IPS-NIHi7 (cell line): Measurements from ENCODE around the gene USP9Y.
"Not testable (repeated sequence)": the region's sequence is repeated elsewhere in the genome, so short reads cannot be mapped to it uniquely, and the experiment has no call there.

Source experiments
- DNase-seq: peaks from one replicate; pipeline ENCODE4 v3.0.0; 2012; ENCODE audit warnings: mixed read lengths; ENCODE audit errors: extremely low spot score

USP9Y gene, protein sequence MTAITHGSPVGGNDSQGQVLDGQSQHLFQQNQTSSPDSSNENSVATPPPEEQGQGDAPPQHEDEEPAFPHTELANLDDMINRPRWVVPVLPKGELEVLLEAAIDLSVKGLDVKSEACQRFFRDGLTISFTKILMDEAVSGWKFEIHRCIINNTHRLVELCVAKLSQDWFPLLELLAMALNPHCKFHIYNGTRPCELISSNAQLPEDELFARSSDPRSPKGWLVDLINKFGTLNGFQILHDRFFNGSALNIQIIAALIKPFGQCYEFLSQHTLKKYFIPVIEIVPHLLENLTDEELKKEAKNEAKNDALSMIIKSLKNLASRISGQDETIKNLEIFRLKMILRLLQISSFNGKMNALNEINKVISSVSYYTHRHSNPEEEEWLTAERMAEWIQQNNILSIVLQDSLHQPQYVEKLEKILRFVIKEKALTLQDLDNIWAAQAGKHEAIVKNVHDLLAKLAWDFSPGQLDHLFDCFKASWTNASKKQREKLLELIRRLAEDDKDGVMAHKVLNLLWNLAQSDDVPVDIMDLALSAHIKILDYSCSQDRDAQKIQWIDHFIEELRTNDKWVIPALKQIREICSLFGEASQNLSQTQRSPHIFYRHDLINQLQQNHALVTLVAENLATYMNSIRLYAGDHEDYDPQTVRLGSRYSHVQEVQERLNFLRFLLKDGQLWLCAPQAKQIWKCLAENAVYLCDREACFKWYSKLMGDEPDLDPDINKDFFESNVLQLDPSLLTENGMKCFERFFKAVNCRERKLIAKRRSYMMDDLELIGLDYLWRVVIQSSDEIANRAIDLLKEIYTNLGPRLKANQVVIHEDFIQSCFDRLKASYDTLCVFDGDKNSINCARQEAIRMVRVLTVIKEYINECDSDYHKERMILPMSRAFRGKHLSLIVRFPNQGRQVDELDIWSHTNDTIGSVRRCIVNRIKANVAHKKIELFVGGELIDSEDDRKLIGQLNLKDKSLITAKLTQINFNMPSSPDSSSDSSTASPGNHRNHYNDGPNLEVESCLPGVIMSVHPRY (N-terminal part only)

DNA sequence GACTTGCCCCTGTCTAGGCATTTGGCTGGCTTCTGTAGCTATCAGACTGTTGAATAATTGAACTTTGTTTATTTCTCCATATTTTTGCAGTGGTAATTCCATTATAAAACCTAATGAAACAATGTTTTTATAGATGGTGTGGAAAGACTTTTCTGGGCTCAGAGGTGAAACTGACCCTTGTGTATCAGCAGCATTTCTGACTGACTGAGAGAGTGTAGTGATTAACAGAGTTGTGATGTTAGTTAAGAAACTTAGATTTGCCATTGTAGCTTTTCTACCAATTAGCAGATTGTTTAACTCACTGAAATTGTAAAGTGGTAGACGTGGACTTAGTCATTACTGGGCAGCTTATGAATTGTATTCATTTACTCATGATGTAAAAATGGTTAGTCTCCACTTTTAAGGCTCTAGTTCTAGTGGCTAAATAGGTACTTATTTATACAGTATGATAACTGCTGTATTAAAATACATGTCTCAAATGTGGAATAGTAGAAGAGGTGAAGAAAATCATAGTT is at the start of gene USP9Y:
USP9Y (plus strand) TSS at position 51 of the 515 bp plus-strand sequence. CDS start 8,217 bp downstream, outside the sequence.
- DNase-seq = no peak

DNA sequence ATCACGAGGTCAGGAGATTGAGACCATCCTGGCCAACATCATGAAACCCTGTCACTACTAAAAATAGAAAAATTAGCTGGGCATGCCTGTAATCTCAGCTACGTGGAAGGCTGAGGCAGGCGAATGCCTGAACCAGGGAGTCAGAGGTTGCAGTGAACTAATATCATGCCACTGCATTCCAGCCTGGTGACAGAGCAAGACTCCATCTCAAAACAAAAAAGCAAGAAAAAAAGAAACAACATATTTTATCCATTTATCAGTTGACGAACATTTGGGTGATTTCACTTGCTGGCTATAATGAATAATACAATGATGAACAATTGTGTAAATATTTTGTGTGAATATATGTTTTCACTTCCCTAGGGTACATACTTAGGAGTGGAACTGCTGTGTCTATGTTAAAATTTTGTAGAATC is 49.4 kb upstream of the USP9Y start:
- DNase-seq = no peak

DNA sequence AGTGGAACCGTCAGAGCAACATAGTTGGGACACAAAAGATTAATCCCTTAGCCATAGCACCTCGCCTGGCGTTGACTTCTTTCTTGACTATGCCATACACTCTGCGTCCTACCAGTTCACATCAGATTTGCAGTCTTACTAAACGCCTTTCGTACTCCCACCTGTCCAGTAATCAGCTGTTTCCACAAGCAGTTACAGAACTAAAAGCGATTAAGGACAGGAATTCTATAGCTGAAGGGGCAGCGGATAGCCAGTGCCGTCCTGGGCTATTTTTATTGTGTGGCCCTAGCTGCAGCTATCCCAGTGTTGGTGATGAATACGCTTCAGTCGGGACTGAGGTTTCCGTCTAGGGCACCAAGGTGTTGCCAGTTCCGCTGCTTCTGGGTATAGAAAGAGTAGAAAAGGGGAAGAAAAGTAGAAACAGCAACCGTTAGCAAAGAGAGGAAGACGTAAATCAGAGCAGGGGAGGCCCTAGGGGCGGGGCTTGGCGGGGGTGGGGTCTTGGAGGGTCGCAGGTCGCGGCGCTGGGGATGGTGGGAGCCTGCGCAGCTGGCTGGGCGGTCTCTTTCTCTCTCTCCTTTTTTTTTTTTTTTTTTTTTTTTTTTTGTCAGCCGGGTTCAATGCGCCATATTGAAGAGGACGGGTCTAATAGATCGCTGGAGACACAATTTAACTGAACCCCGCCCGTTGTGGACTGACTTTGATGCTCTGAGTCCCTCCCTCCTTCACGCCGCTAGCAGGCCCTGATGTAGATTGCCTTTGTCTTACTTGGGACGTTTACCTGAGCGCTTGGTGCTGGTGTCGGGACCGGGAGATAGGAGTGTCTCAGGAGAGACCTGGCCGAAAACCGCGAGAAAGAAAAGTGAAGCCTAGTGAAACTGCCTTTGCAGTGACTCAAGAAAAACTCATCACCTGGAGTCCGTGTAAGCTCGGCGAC is 39.0 kb upstream of the USP9Y start:
- no peak for DNase-seq

DNA sequence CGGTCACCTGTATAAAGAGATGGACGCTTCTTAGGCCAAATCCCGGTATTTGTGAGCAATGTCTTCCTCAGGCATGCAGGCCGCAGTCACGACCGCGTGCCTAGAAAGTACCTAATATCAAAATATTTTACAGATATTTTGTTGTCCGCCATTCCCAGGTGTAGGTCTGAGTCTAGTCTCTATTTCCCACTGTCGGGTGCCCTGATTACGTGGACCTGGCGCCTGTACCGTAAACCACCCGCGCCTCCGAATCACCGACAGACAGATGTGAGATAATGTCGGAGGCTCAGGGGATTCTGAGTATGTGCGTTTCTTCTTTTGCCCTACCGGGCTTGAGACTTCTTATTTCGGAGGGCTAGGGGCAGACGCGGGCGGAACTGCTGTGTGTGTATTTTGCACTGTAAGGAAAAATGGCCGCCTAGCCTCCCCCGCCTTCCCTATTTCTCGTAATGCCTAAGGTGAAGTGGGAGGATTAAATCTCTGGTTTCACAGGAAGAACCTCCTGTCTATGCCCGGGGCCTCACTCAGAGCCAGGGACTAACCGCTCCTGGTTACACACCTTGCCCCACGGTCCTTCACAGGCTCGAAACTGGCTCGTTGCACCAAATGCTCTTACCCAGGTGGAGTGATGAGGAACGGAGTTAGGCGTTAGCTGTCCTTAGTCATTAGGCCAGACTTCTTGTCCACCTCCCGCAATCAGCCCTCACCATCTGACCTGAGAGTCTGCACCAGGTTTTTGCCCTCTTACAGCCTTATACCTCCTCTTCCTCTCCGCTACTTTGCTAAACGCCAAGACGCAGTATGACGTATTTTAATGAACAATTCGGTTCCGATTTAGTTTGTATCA is 38.1 kb upstream of the USP9Y start:
- no peak for DNase-seq

DNA sequence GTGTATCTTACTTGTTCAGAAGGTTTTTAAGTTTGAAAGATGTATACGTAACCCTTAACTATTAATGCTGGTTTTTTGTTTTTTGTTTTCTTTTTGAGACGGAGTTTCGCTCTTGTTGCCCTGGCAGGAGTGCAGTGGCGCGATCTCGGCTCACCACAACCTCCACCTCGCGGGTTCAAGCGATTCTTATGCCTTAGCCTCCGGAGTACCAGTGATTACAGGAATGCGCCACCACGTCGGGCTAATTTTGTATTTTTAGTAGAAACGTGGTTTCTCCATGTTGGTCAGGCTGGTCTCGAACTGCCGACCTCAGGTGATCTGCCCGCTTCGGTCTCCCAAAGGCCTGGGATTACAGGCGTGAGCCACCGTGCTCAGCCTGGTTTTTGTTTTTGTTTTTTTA is 37.2 kb upstream of the USP9Y start:
- DNase-seq = not testable (repeated sequence)

DNA sequence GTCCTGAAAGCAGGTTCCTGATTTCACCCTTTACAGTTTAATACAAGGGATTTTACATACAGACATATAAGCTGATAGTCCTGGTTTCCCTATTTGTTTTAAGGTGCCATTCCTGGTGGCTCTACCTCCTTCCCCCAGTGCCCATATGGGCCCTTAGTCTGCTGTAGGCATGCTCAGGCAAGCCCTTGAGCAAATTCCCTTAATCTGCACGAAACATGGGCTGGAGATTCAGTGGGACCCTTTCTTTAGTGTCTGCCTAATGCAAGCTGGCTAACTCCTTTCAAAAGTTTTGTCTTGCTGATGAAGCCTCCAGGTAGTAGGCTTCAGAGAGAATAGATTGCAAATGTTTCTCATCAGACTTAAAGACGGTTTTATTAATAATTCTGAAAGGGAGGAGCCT is 22.9 kb upstream of the USP9Y start:
- no peak for DNase-seq

DNA sequence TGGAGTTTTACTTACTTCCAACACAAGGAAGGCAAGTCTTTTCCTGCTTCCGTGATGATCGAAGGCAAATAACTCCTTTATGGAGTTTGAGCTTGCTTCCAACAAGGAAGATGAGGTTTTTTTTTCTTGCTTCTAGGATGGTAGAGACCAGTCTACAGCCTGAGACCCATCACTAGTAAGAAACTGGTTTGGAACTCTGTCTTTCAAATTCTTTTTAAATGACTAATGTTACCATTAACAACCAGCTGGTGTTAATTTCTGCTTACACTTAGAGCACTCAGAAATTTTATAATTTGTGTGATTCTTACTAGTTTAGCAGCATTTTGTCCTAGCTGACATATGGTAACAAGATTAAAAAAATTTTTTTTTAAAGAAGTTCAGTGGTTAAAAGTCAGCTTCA is 19.5 kb upstream of the USP9Y start:
- no peak for DNase-seq

DNA sequence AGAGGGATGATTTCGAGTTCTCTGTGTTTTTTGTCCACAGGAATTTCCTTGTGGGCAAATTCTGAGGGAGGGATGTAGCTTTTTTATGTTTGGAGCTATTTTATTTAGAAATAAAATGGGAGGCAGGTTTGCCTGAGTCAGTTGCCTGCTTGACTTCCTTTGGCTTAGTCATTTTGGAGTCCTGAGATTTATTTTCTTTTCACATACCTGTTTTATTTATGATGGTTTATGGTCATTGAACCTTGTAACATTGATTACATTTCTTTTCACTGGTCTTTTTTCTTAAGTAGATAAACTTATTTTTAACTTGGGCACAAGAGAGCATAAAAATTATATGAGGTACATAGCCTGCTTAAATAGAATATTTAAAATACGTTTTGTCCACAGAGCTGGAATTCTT is 12.7 kb upstream of the USP9Y start:
- DNase-seq = no peak

DNA sequence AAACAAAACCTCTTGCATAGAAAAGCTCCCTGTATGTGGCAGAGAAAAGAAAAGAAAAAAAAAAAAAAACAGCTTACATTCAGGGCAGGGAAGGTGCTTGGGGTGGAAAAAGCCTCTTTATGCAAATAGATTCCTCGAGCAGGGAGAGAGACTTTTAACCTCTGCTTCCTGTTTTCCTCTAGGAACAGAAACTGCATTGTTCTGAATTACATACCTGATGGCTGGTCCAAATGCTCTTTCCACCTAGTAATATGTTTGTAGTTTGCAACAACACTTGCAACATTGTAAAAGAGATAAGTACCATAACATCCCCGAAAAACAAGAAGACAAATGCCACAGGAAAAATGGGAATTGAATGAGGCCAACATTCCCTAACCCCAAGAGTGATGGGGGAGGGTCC is 944 bp upstream of the USP9Y start:
- DNase-seq = no peak

DNA sequence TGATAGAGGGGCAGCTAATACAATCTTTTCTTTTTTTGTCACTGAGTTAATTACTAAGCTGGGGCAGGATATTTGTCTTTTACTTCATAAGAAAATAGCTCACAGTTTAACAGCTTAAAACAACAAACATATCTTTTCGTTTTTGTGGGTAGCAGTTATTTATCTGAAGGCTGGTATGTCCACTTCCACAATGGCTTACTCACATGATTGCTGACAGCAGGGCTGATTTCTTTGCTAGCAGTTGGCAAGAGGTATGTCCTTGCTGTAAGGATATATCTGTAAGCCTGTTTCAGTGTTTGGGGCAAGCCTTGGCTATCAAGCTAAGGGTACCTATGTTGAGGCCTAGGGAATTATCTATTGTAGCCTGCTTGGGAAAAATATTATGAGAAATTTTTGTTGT is 1.1 kb downstream of the USP9Y start:
- DNase-seq = no peak

DNA sequence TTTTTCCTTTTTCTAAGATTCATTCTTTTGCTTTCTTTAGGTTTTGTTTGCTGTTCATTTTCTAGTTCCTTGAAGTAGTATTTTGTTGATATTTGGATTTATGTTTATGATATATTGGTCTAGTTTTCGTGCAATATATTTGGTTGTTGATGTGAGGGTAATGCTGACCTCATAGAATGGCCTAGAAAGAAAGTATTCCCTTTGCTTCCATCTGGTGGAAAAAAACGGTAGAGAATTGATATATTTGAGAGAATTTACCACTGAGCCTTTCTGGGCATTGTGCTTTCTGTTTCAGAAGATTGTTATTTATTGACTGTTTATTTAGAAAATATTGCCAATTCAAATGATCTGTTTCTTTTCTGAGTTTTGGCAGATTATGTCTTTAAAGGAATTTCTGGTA is 9.4 kb downstream of the USP9Y start:
- DNase-seq = no peak

DNA sequence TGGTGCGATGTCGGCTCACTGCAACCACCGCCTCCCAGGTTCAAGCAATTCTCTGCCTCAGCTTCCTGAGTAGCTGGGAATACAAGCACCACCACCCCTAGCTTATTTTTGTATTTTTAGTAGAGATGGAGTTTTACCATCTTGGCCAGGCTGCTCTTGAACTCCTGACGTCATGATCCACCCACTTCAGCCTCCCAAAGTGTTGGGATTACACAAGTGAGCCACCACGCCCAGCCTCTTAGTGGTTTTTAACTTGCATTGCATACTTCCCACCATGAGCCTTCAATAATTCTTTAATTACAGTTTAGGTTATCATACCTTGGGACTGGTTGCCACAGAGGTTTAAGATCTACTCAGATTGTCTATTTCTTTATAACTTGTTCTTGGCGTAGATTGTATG is 14.3 kb downstream of the USP9Y start:
- DNase-seq = no peak

DNA sequence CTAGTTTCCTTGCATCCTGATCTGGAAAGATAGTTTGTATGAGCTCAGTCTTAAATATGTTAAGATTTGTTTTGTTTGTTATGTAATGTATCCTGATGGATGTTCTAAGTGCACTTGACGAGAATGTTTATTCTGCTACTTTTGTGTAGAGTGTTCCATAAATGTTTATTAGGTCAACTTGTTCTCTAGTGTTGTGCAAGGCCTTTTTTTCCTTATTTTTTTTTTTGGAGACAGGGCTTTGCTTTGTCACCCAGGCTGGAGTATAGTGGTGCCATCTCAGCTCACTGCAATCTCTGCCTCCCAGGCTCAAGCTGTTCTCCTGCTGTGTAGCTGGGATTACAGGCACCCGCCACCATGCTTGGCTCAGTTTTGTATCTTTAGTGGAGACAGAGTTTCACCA is 28.7 kb downstream of the USP9Y start:
- DNase-seq = no peak

DNA sequence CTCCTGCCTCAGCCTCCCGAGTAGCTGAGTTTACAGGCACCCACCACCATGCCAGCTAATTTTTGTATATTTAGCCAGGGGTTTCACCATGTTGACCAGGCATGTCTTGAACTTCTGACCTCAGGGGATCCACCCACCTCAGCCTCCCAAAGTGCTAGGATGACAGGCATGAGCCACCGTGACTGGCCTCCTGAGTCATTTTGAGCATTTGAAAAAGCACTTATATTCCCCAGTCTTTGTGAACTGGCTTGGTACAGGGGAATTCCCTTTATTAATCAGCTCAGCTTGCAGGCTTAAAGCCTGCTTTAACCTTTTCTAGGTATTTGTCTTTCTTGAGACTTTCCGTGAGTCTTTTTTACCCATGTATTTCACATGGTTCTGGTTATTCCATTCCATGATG is 32.6 kb downstream of the USP9Y start:
- DNase-seq = no peak

DNA sequence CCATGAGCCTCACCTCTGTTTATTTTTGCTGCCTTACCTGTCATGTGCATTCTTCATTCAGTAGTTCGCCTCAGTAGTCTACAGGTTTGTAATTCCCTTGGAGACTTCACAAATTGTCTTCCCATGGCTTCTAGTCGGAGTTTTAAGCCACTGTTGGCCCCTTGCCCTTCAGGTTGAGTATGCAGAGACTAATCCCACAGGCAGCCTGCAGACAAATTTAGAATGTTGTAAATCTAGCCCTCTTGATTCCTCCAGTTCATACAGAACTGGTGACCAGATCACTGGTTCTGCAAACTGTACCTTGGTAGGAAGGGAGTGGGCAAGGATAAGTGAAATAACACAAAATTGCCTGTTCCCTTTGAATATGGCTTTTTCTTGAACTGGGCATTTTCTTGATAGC is 33.0 kb downstream of the USP9Y start:
- no peak for DNase-seq

DNA sequence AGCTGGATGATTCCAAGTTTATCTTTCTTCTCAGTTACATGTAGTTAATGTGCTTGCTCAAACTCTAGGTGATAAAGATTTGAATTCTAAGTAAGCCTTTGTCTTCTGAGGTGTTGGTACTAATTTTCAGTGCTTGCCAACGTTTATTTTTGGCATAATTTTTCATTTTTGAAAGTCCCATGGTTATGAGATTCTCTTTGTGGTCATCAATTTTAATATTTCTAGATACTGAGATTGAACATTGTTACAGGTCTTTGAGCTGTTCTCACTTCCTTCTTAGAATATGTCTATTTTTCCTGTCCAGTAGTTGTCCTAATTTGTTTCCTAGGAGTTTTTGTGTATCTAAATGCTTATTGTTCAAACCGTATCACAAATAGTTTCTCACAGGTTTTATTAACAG is 40.4 kb downstream of the USP9Y start:
- DNase-seq = no peak

DNA sequence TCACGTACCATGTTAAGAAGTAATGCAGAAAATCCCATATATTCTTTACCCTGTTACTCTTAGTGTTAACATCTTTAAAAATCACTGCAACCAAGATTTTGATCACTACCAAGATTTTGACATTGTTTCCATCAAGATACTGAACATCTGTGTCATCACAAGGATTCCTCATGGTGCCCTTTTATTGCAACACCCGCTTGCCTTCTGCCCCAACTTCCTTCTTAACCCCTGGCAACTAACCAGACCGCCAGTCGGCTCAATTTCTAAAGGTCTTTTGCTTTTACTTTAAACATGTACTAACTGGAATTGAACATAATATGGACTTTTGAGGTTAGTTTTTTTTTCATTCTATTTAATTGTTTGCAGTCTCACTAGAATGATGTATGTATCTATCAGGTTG is 41.7 kb downstream of the USP9Y start:
- DNase-seq = no peak

DNA sequence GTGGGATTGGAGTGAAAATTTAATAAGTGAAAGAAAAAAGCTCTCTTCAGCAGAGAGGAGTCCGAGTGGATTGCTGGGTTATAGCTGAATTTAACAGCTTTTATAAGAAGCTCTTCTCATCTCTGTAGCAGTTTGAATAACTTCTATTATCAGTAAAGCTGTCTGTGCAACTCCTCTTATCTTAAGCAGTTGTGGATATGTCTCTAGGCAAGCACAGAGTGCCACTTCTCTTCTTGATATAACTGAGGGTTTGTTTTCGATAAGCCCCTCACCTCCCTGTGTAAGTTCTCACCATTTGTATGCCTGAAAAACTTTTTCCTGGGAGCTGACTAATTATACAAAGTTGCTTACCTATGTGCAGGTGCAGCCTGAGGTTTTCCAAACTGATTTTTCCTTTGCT is 43.1 kb downstream of the USP9Y start:
- no peak for DNase-seq

DNA sequence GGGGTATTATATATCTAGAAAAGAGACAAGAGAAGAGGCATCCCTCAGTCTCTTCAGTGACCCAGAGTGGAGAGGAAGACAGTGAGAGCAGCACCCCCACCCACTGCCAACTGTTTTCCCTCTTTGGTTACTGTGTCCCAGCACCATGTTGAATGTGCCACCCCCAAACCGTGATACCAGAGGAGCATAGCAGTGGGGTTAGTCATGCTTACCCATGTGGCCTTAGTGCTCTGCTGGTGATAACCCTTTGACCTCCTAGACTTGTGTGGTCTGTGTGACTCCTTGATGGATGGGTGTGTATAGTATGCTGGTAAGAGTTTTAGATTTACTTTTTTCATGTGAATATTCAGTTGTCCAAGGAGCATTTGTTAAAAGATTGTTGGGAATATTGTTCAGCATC is 48.3 kb downstream of the USP9Y start:
- no peak for DNase-seq

DNA sequence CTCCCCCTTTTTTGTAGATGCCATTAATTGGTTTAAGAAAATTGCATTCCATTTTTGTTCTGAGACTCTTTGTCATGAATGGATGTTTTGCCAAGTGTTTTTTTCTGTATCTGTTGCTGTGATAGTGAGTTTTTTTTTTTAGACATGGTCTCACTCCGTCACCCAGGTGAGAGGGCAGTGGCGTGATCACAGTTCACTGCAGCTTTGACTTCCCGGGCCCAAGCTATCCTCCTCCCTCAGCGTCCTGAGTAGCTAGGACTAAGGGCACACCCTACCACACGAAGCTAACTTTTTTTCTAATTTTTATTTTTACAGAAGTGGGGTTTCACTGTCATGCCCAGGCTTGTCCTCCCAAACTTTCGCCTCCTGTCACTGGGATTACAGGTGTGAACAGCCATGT is 51.8 kb downstream of the USP9Y start:
- DNase-seq = no peak
